Peyer's patch (tissue), 4 donors: ENCODE data around the gene PACSIN1.

Experiments used
- POLR2A ChIP-seq, 2 donors: fragments of 450-650 bp; IDR thresholded peaks; one replicate each; pipeline ENCODE4 v1.5.1; 2017; ENCODE audit warnings: antibody characterized with exemption in 2 of 2, mild to moderate bottlenecking in 2 of 2, moderate library complexity in 2 of 2
- TF ChIP-seq, protein P1 (sequence below), 6 experiments: fragments of 450-650 bp in 4 of 6; fragments of 200-600 bp in 2 of 6; sonication (generic) in 1 of 6; IDR thresholded peaks; one replicate each; pipeline ENCODE4 v1.5.1; 2017 to 2019; ENCODE audit warnings: antibody characterized with exemption in 6 of 6, mild to moderate bottlenecking in 3 of 6, moderate library complexity in 1 of 6

GRCh38 chr6:34528996-34529664, 63.3 kb downstream of the PACSIN1 start:
- TF ChIP-seq, protein P1, sequence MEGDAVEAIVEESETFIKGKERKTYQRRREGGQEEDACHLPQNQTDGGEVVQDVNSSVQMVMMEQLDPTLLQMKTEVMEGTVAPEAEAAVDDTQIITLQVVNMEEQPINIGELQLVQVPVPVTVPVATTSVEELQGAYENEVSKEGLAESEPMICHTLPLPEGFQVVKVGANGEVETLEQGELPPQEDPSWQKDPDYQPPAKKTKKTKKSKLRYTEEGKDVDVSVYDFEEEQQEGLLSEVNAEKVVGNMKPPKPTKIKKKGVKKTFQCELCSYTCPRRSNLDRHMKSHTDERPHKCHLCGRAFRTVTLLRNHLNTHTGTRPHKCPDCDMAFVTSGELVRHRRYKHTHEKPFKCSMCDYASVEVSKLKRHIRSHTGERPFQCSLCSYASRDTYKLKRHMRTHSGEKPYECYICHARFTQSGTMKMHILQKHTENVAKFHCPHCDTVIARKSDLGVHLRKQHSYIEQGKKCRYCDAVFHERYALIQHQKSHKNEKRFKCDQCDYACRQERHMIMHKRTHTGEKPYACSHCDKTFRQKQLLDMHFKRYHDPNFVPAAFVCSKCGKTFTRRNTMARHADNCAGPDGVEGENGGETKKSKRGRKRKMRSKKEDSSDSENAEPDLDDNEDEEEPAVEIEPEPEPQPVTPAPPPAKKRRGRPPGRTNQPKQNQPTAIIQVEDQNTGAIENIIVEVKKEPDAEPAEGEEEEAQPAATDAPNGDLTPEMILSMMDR (IDR thresholded peaks at IDR 0.05) = no peak
- no peak for TF ChIP-seq POLR2A (IDR thresholded peaks at IDR 0.05)
